ENCODE measurements around the gene UBASH3B.

- TF ChIP-seq CTCF (IDR thresholded peaks at IDR 0.05) (no peak), EZH2phosphoT487 (IDR thresholded peaks at IDR 0.05) (no peak)
These were observed 117.4 kb downstream of the UBASH3B start for GRCh38 chr11:122772945-122773344.

All from neural progenitor cell (in vitro differentiated cells).